GM23338 (cell line): ENCODE data around the gene KCTD14. TPM values are rescaled to one million over a fixed set of nuclear protein-coding genes. Genes with fewer than 3 reads are reported as not detected.

ENCODE experiments used
- ATAC-seq: fragments of 200-7000 bp; cut with Tn5 transposase; 3 replicates; pipeline ENCODE4 v1.9.1; 2020
- DNase-seq: peaks from one replicate; pipeline ENCODE4 v3.0.0-alpha.2; 2015; ENCODE audit warnings: low spot score
- H2AFZ ChIP-seq: fragments of 200-600 bp; sonication (generic); 2 replicates; pipeline ENCODE4 v1.8.0; 2016; ENCODE audit warnings: antibody characterized with exemption, mild to moderate bottlenecking, moderate library complexity
- H3F3A ChIP-seq: fragments of 200-600 bp; sonication (generic); replicated peaks from 2 replicates; pipeline ENCODE4 v1.8.0; 2017; ENCODE audit warnings: antibody characterized with exemption, mixed run types, low read depth
- H3K27ac ChIP-seq: fragments of 200-600 bp; sonication (generic); 2 replicates; pipeline ENCODE4 v1.6.1; 2016; ENCODE audit warnings: low read depth
- H3K27me3 ChIP-seq: fragments of 200-600 bp; sonication (generic); 2 replicates; pipeline ENCODE4 v1.8.0; 2016; ENCODE audit warnings: mild to moderate bottlenecking, mixed run types, moderate library complexity; ENCODE audit not compliant: insufficient read depth
- H3K36me3 ChIP-seq: fragments of 200-600 bp; sonication (generic); 2 replicates; pipeline ENCODE4 v1.8.0; 2016; ENCODE audit warnings: mild to moderate bottlenecking; ENCODE audit not compliant: insufficient read depth
- H3K4me1 ChIP-seq: fragments of 200-600 bp; sonication (generic); 2 replicates; pipeline ENCODE4 v1.8.0; 2016; ENCODE audit warnings: mild to moderate bottlenecking, moderate library complexity; ENCODE audit not compliant: insufficient read depth
- H3K4me2 ChIP-seq: fragments of 200-600 bp; sonication (generic); 2 replicates; pipeline ENCODE4 v1.7.1; 2017; ENCODE audit warnings: mixed run types
- H3K4me3 ChIP-seq: fragments of 200-600 bp; sonication (generic); 2 replicates; pipeline ENCODE4 v1.6.1; 2016; ENCODE audit warnings: mixed run types
- H3K79me2 ChIP-seq: fragments of 200-600 bp; sonication (generic); replicated peaks from 2 replicates; pipeline ENCODE4 v1.8.0; 2017; ENCODE audit warnings: mild to moderate bottlenecking; ENCODE audit not compliant: insufficient read depth
- H3K9me2 ChIP-seq: fragments of 200-600 bp; sonication (generic); 2 replicates; pipeline ENCODE4 v1.8.0; 2017; ENCODE audit not compliant: insufficient read depth
- H4K20me1 ChIP-seq: fragments of 200-600 bp; sonication (generic); replicated peaks from 2 replicates; pipeline ENCODE4 v1.8.0; 2017; ENCODE audit warnings: mild to moderate bottlenecking; ENCODE audit not compliant: insufficient read depth
- H3K27ac Mint-ChIP-seq: 2 replicates; pipeline ENCODE4 v1.8.0; 2020; ENCODE audit warnings: inconsistent platforms, mild to moderate bottlenecking, moderate library complexity, mixed read lengths
- H3K27me3 Mint-ChIP-seq: 3 replicates; pipeline ENCODE4 v1.8.0; 2022; ENCODE audit warnings: low read depth, mild to moderate bottlenecking, moderate library complexity, mixed read lengths, inconsistent platforms; ENCODE audit not compliant: insufficient read depth, poor library complexity
- H3K36me3 Mint-ChIP-seq: 3 replicates; pipeline ENCODE4 v1.8.0; 2021; ENCODE audit warnings: low read depth, mild to moderate bottlenecking, inconsistent platforms, moderate library complexity, mixed read lengths
- H3K4me1 Mint-ChIP-seq: 3 replicates; pipeline ENCODE4 v1.8.0; 2020; ENCODE audit warnings: mild to moderate bottlenecking, inconsistent platforms, mixed read lengths
- H3K4me3 Mint-ChIP-seq: 3 replicates; pipeline ENCODE4 v1.8.0; 2021; ENCODE audit warnings: moderate library complexity, mild to moderate bottlenecking, inconsistent platforms, mixed read lengths
- H3K9me3 Mint-ChIP-seq: 3 replicates; pipeline ENCODE4 v1.8.0; 2020; ENCODE audit warnings: moderate library complexity, mild to moderate bottlenecking, inconsistent platforms, mixed read lengths
- CREB1 ChIP-seq: fragments of 250-450 bp; sonication (Bioruptor Pico); IDR thresholded peaks from 2 replicates; pipeline ENCODE4 v1.5.0; 2020; ENCODE audit warnings: low read depth, mild to moderate bottlenecking, moderate library complexity
- EZH2 ChIP-seq: fragments of 200-600 bp; sonication (generic); IDR thresholded peaks from one replicate; pipeline ENCODE4 v1.8.0; 2017; ENCODE audit warnings: antibody characterized with exemption, mild to moderate bottlenecking, low read depth; ENCODE audit not compliant: unreplicated experiment
- JUNB ChIP-seq: IDR thresholded peaks from one replicate; pipeline ENCODE4 v1.6.1; 2016; ENCODE audit warnings: antibody characterized with exemption; ENCODE audit not compliant: unreplicated experiment
- polyA plus RNA-seq: library from polyadenylated mRNA; unstranded; fragments of >200 nt; fragmentation: Nextera tagmentation; extraction: Ambion mirVana; gene quantifications from 2 replicates; pipeline ENCODE4 v1.2.1, GENCODE V29; 2016
- total RNA-seq: library from RNA; depleted of rRNA; stranded (reverse); fragments of >200 nt; shearing (Covaris generic); gene quantifications from 2 replicates; pipeline ENCODE4 v1.2.3, GENCODE V29; 2014
- TF ChIP-seq, protein P1 (sequence below), 2 experiments: fragments of 200-600 bp in 1 of 2; sonication (generic) in 1 of 2; conservative IDR thresholded peaks; 2 replicates each; pipeline versions ENCODE4 v1.5.1 to v1.6.1; 2016 to 2017; ENCODE audit warnings: antibody characterized with exemption in 2 of 2, low read depth in 2 of 2, mild to moderate bottlenecking in 2 of 2, moderate library complexity in 1 of 2
- TF ChIP-seq, protein P2 (sequence below): fragments of 250-450 bp; sonication (Bioruptor Pico); IDR thresholded peaks from 2 replicates; pipeline ENCODE4 v1.5.0; 2020; ENCODE audit warnings: mild to moderate bottlenecking, moderate library complexity
- TF ChIP-seq, protein P3 (sequence below): IDR thresholded peaks from 2 replicates; pipeline ENCODE4 v1.6.1; 2016; ENCODE audit warnings: antibody characterized with exemption

The KCTD14 gene
- total and polyA plus RNA-seq, 2 experiments from 2014 or later: 5.9 to 19.1 TPM

DNA sequence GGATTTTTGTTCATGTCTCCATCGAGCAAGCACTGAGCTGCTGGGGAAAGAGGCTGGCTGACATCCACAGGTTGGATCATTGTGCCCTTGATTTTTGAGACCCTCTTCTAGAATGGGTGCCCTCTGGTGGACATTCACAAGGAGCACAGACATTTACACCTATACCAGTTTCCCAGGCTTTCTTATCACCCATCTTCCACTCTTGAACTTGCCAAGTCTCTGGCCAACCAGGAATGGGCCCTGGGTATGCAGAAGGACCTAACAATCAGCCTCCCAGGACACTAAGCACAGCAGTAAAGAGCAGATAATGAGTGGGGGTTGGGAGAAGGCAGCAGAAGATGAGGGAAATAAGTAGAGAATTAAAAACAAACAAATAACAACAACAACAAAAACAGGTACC lies 22.9 kb downstream of the KCTD14 start:
- Mint-ChIP-seq H3K9me3 (no peaks in the 10 kb centered on the region), H3K27ac (no peak overlapping the region; the same call in 1 of the 2 replicates), H3K4me1 (peaks cover 9% of the 10 kb centered on the region; the same call in 2 of the 3 replicates), H3K36me3 (no peaks in the 10 kb centered on the region), H3K4me3 (no peak overlapping the region), H3K27me3 (peaks cover 3% of the 10 kb centered on the region)
- Histone ChIP-seq H3K27me3 (no peaks in the 10 kb centered on the region), H3K36me3 (no peaks in the 10 kb centered on the region), H4K20me1 (no peaks in the 10 kb centered on the region), H2AFZ (peak overlapping the region; percentile 40; the same call in 1 of the 2 replicates), H3F3A (peaks cover 4% of the 10 kb centered on the region; the same call in 1 of the 2 replicates), H3K9me2 (no peaks in the 10 kb centered on the region), H3K27ac (no peak overlapping the region), H3K4me1 (no peaks in the 10 kb centered on the region), H3K79me2 (no peaks in the 10 kb centered on the region), H3K4me3 (no peak overlapping the region), H3K4me2 (no peak overlapping the region)
- DNase-seq (peak; percentile 92), ATAC-seq (peak; percentile 96)
- TF ChIP-seq, protein P1, sequence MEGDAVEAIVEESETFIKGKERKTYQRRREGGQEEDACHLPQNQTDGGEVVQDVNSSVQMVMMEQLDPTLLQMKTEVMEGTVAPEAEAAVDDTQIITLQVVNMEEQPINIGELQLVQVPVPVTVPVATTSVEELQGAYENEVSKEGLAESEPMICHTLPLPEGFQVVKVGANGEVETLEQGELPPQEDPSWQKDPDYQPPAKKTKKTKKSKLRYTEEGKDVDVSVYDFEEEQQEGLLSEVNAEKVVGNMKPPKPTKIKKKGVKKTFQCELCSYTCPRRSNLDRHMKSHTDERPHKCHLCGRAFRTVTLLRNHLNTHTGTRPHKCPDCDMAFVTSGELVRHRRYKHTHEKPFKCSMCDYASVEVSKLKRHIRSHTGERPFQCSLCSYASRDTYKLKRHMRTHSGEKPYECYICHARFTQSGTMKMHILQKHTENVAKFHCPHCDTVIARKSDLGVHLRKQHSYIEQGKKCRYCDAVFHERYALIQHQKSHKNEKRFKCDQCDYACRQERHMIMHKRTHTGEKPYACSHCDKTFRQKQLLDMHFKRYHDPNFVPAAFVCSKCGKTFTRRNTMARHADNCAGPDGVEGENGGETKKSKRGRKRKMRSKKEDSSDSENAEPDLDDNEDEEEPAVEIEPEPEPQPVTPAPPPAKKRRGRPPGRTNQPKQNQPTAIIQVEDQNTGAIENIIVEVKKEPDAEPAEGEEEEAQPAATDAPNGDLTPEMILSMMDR (conservative IDR thresholded peaks at IDR 0.05; ENCODE audit: low read depth in 2 of 2): peak; percentile 70 to 80
- TF ChIP-seq JUNB: no peak

DNA sequence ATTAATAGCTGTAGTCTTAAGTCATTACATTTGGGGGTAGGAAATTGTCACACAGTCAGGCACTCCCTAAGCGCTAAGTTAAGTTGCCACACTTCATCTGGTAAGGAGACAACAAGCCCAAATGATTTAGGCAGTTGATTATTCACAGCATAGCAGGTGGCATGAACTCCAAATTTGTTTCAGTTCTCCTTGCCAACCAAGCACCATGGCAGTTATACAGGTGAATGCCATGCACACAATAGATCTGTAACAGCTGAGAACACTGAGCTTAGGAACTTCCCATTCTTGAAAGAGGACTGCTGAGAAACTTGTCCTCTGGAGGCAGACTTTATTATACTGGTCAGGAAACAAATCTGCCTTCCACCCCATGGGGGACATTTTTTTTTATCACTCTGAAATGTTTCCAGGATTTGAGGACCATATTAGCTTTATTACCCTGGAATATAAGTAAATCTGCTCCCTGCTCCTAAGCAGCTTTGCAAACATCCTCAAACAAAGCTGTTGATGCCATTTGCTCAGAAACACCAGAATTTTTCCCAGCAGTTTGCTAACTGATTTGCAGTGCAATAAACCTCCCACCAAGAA lies 23.5 kb downstream of the KCTD14 start:
- Histone ChIP-seq H3K36me3 (no peaks in the 10 kb centered on the region), H3K9me2 (no peaks in the 10 kb centered on the region), H3K27ac (no peak overlapping the region), H3K79me2 (no peaks in the 10 kb centered on the region), H2AFZ (peak overlapping the region; percentile 40; the same call in 1 of the 2 replicates), H3K4me2 (no peak overlapping the region), H3F3A (peaks cover 6% of the 10 kb centered on the region; the same call in 1 of the 2 replicates), H3K4me3 (no peak overlapping the region), H4K20me1 (no peaks in the 10 kb centered on the region), H3K27me3 (no peaks in the 10 kb centered on the region), H3K4me1 (no peaks in the 10 kb centered on the region)
- Mint-ChIP-seq H3K27ac (no peak overlapping the region), H3K4me1 (peaks cover 11% of the 10 kb centered on the region; the same call in 2 of the 3 replicates), H3K4me3 (no peak overlapping the region), H3K36me3 (no peaks in the 10 kb centered on the region), H3K9me3 (no peaks in the 10 kb centered on the region), H3K27me3 (peaks cover 3% of the 10 kb centered on the region)
- ATAC-seq (no peak), DNase-seq (no peak)
- TF ChIP-seq EZH2 (no peak), JUNB (no peak), CREB1 (no peak)
- TF ChIP-seq, protein P2, sequence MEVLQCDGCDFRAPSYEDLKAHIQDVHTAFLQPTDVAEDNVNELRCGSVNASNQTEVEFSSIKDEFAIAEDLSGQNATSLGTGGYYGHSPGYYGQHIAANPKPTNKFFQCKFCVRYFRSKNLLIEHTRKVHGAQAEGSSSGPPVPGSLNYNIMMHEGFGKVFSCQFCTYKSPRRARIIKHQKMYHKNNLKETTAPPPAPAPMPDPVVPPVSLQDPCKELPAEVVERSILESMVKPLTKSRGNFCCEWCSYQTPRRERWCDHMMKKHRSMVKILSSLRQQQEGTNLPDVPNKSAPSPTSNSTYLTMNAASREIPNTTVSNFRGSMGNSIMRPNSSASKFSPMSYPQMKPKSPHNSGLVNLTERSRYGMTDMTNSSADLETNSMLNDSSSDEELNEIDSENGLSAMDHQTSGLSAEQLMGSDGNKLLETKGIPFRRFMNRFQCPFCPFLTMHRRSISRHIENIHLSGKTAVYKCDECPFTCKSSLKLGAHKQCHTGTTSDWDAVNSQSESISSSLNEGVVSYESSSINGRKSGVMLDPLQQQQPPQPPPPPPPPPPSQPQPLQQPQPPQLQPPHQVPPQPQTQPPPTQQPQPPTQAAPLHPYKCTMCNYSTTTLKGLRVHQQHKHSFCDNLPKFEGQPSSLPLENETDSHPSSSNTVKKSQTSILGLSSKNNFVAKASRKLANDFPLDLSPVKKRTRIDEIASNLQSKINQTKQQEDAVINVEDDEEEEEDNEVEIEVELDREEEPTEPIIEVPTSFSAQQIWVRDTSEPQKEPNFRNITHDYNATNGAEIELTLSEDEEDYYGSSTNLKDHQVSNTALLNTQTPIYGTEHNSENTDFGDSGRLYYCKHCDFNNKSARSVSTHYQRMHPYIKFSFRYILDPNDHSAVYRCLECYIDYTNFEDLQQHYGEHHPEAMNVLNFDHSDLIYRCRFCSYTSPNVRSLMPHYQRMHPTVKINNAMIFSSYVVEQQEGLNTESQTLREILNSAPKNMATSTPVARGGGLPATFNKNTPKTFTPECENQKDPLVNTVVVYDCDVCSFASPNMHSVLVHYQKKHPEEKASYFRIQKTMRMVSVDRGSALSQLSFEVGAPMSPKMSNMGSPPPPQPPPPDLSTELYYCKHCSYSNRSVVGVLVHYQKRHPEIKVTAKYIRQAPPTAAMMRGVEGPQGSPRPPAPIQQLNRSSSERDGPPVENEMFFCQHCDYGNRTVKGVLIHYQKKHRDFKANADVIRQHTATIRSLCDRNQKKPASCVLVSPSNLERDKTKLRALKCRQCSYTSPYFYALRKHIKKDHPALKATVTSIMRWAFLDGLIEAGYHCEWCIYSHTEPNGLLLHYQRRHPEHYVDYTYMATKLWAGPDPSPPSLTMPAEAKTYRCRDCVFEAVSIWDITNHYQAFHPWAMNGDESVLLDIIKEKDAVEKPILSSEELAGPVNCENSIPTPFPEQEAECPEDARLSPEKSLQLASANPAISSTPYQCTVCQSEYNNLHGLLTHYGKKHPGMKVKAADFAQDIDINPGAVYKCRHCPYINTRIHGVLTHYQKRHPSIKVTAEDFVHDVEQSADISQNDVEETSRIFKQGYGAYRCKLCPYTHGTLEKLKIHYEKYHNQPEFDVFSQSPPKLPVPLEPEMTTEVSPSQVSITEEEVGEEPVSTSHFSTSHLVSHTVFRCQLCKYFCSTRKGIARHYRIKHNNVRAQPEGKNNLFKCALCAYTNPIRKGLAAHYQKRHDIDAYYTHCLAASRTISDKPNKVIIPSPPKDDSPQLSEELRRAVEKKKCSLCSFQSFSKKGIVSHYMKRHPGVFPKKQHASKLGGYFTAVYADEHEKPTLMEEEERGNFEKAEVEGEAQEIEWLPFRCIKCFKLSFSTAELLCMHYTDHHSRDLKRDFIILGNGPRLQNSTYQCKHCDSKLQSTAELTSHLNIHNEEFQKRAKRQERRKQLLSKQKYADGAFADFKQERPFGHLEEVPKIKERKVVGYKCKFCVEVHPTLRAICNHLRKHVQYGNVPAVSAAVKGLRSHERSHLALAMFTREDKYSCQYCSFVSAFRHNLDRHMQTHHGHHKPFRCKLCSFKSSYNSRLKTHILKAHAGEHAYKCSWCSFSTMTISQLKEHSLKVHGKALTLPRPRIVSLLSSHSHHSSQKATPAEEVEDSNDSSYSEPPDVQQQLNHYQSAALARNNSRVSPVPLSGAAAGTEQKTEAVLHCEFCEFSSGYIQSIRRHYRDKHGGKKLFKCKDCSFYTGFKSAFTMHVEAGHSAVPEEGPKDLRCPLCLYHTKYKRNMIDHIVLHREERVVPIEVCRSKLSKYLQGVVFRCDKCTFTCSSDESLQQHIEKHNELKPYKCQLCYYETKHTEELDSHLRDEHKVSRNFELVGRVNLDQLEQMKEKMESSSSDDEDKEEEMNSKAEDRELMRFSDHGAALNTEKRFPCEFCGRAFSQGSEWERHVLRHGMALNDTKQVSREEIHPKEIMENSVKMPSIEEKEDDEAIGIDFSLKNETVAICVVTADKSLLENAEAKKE: no peak
- TF ChIP-seq, protein P3, sequence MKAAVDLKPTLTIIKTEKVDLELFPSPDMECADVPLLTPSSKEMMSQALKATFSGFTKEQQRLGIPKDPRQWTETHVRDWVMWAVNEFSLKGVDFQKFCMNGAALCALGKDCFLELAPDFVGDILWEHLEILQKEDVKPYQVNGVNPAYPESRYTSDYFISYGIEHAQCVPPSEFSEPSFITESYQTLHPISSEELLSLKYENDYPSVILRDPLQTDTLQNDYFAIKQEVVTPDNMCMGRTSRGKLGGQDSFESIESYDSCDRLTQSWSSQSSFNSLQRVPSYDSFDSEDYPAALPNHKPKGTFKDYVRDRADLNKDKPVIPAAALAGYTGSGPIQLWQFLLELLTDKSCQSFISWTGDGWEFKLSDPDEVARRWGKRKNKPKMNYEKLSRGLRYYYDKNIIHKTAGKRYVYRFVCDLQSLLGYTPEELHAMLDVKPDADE: no peak
- TF ChIP-seq, protein P1 (conservative IDR thresholded peaks at IDR 0.05; ENCODE audit: low read depth in 2 of 2): no peak
